H9 (cell line): ENCODE measurements around the gene ETNK2. TPM values are rescaled to one million over a fixed set of nuclear protein-coding genes. Genes with fewer than 3 reads are reported as not detected.

ENCODE experiments used
- DNase-seq: peaks from one replicate; pipeline ENCODE4 v3.0.0-alpha.2; 2017
- H2AFZ ChIP-seq: one replicate; pipeline ENCODE4 v1.6.1; 2013; ENCODE audit warnings: mild to moderate bottlenecking, low read length, control low read depth, moderate library complexity
- H2AK5ac ChIP-seq: 2 replicates; pipeline ENCODE4 v1.6.1; 2013; ENCODE audit warnings: low read length, control low read depth, mixed read lengths; ENCODE audit not compliant: insufficient read length
- H2BK120ac ChIP-seq: one replicate; pipeline ENCODE4 v1.6.1; 2013; ENCODE audit warnings: low read depth, mild to moderate bottlenecking, low read length, control low read depth, inconsistent platforms; ENCODE audit not compliant: poor library complexity, severe bottlenecking
- H2BK12ac ChIP-seq: 2 replicates; pipeline ENCODE4 v1.6.1; 2013; ENCODE audit warnings: low read length, control low read depth, mixed read lengths, low read depth; ENCODE audit not compliant: insufficient read length
- H2BK15ac ChIP-seq: 2 replicates; pipeline ENCODE4 v1.6.1; 2013; ENCODE audit warnings: low read depth, low read length, control low read depth
- H2BK20ac ChIP-seq: one replicate; pipeline ENCODE4 v1.6.1; 2013; ENCODE audit warnings: low read depth, mild to moderate bottlenecking, low read length, control low read depth, inconsistent platforms; ENCODE audit not compliant: poor library complexity, severe bottlenecking
- H2BK5ac ChIP-seq: 2 replicates; pipeline ENCODE4 v1.6.1; 2013; ENCODE audit warnings: low read length, control low read depth, mixed read lengths; ENCODE audit not compliant: insufficient read length
- H3K14ac ChIP-seq: 2 replicates; pipeline ENCODE4 v1.6.1; 2013; ENCODE audit warnings: low read length, control low read depth; ENCODE audit not compliant: insufficient read depth
- H3K18ac ChIP-seq: 2 replicates; pipeline ENCODE4 v1.6.1; 2013; ENCODE audit warnings: low read depth, mild to moderate bottlenecking, mixed read lengths, low read length, control low read depth; ENCODE audit not compliant: insufficient read length
- H3K23ac ChIP-seq: 2 replicates; pipeline ENCODE4 v1.6.1; 2013; ENCODE audit warnings: low read length, control low read depth, mixed read lengths, low read depth; ENCODE audit not compliant: insufficient read length
- H3K23me2 ChIP-seq: 2 replicates; pipeline ENCODE4 v1.6.1; 2013; ENCODE audit warnings: low read depth, mild to moderate bottlenecking, mixed read lengths, low read length, control low read depth; ENCODE audit not compliant: insufficient read length, poor library complexity, severe bottlenecking
- H3K27ac ChIP-seq: 2 replicates; pipeline ENCODE4 v1.5.1; 2013; ENCODE audit warnings: low read length, control low read depth, mixed read lengths, low read depth; ENCODE audit not compliant: insufficient read length
- H3K27me3 ChIP-seq: 2 replicates; pipeline ENCODE4 v1.6.1; 2013; ENCODE audit warnings: low read length, control low read depth, inconsistent platforms; ENCODE audit not compliant: insufficient read depth
- H3K4ac ChIP-seq: 2 replicates; pipeline ENCODE4 v1.6.1; 2013; ENCODE audit warnings: low read depth, mild to moderate bottlenecking, control low read depth, inconsistent platforms, low read length, moderate library complexity
- H3K4me1 ChIP-seq: 2 replicates; pipeline ENCODE4 v1.6.1; 2013; ENCODE audit warnings: low read length, control low read depth, inconsistent platforms; ENCODE audit not compliant: insufficient read depth
- H3K4me2 ChIP-seq: 2 replicates; pipeline ENCODE4 v1.6.1; 2013; ENCODE audit warnings: low read length, control low read depth, mixed read lengths; ENCODE audit not compliant: insufficient read length, insufficient read depth
- H3K56ac ChIP-seq: 2 replicates; pipeline ENCODE4 v1.6.1; 2013; ENCODE audit warnings: low read depth, mild to moderate bottlenecking, mixed read lengths, low read length, control low read depth; ENCODE audit not compliant: insufficient read length
- H3K79me1 ChIP-seq: 2 replicates; pipeline ENCODE4 v1.6.1; 2013; ENCODE audit warnings: low read depth, mild to moderate bottlenecking, moderate library complexity, low read length, control low read depth, inconsistent platforms; ENCODE audit not compliant: insufficient read depth, poor library complexity, severe bottlenecking
- H3K79me2 ChIP-seq: 2 replicates; pipeline ENCODE4 v1.6.1; 2013; ENCODE audit warnings: low read length, control low read depth, inconsistent platforms; ENCODE audit not compliant: insufficient read depth
- H3K9ac ChIP-seq: 2 replicates; pipeline ENCODE4 v1.6.1; 2013; ENCODE audit warnings: low read length, control low read depth, mixed read lengths; ENCODE audit not compliant: insufficient read length; ENCODE audit errors: extremely low read depth
- H3K9me3 ChIP-seq: one replicate; pipeline ENCODE4 v1.6.1; 2013; ENCODE audit warnings: low read depth, low read length, inconsistent platforms; ENCODE audit not compliant: control insufficient read depth
- H3T11ph ChIP-seq: one replicate; pipeline ENCODE4 v1.6.1; 2013; ENCODE audit warnings: mild to moderate bottlenecking, low read length, control low read depth, inconsistent platforms
- H4K20me1 ChIP-seq: one replicate; pipeline ENCODE4 v1.6.1; 2013; ENCODE audit not compliant: control insufficient read depth, insufficient read length, insufficient read depth
- H4K5ac ChIP-seq: 2 replicates; pipeline ENCODE4 v1.6.1; 2013; ENCODE audit warnings: low read depth, mild to moderate bottlenecking, mixed read lengths, low read length, control low read depth; ENCODE audit not compliant: insufficient read length
- H4K8ac ChIP-seq: replicated peaks from 2 replicates; pipeline ENCODE4 v1.6.1; 2013; ENCODE audit warnings: low read length, control low read depth, mixed read lengths, low read depth; ENCODE audit not compliant: insufficient read length
- H4K91ac ChIP-seq: 2 replicates; pipeline ENCODE4 v1.6.1; 2013; ENCODE audit warnings: low read depth, mild to moderate bottlenecking, moderate library complexity, mixed read lengths, low read length, control low read depth; ENCODE audit not compliant: insufficient read length
- H3K27ac Mint-ChIP-seq, 3 experiments: 2 replicates in 2 of 3; 3 replicates in 1 of 3; pipeline ENCODE4 v1.8.0; 2020 to 2021; ENCODE audit warnings: mixed read lengths in 3 of 3, mild to moderate bottlenecking in 1 of 3, moderate library complexity in 1 of 3
- H3K27me3 Mint-ChIP-seq: 2 replicates; pipeline ENCODE4 v1.8.0; 2021; ENCODE audit warnings: low read depth, mild to moderate bottlenecking, moderate library complexity, mixed read lengths
- H3K36me3 Mint-ChIP-seq, 3 experiments: 2 replicates in 2 of 3; 3 replicates in 1 of 3; pipeline ENCODE4 v1.8.0; 2020 to 2021; ENCODE audit warnings: low read depth in 3 of 3, mixed read lengths in 3 of 3; ENCODE audit not compliant: insufficient read depth in 1 of 3
- H3K4me1 Mint-ChIP-seq, 2 experiments: 2 replicates each; pipeline ENCODE4 v1.8.0; 2020; ENCODE audit warnings: mixed read lengths in 2 of 2
- H3K4me3 Mint-ChIP-seq, 2 experiments: 2 replicates in 1 of 2; 3 replicates in 1 of 2; pipeline ENCODE4 v1.8.0; 2020 to 2021; ENCODE audit warnings: mild to moderate bottlenecking in 2 of 2, mixed read lengths in 2 of 2, moderate library complexity in 1 of 2
- H3K9me3 Mint-ChIP-seq, 2 experiments: 2 replicates in 1 of 2; 3 replicates in 1 of 2; pipeline ENCODE4 v1.8.0; 2020; ENCODE audit warnings: mild to moderate bottlenecking in 2 of 2, mixed read lengths in 2 of 2, moderate library complexity in 1 of 2
- WGBS: extraction: QIAGEN DNeasy Blood & Tissue Kit; methylation state at CpG from one replicate; pipeline ENCODE4 v1.1.7; 2013; ENCODE audit warnings: missing lambda C conversion rate, low lambda C conversion rate, mixed read lengths; ENCODE audit not compliant: insufficient read length; ENCODE audit errors: extremely low coverage; 5-methylcytosine and 5-hydroxymethylcytosine counted together
- total RNA-seq: library from RNA; stranded (reverse); gene quantifications from 2 replicates; pipeline ENCODE4 v1.2.1, GENCODE V29; 2021
- TF ChIP-seq, protein P1 (sequence below): fragments of 200-600 bp; sonication (generic); conservative IDR thresholded peaks from 3 replicates; pipeline ENCODE4 v1.8.0; 2021; ENCODE audit warnings: antibody characterized with exemption, mild to moderate bottlenecking

The ETNK2 gene
- total RNA-seq, 1 experiment from 2014 or later = 17.6 TPM

DNA sequence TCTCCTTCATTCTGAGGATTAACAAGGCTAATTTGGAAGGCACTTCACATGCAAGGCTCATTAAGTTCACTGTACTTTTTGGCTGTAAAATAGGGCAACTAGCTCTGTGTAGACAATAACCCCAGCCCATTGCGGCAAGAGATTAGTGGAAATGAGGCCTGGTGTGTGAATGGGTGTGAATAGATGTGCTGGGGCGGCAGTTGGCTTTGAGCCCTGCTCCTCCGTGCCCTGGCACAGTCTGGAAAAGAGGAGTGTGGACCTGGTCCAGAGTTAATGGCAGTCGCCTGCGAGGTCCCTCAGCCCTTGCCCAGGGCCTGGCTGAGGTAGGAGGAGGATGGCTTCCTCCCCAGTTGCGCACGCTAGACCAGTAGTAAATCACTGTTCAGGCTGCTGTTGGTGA is 39.6 kb upstream of the ETNK2 start:
- Histone ChIP-seq H3K4ac (no peak overlapping the region), H2BK15ac (no peak overlapping the region), H3K27ac (no peak overlapping the region), H3K9me3 (no peaks in the 10 kb centered on the region), H3T11ph (no peak overlapping the region), H2AK5ac (no peak overlapping the region), H4K8ac (no peak overlapping the region), H3K27me3 (peaks cover 2% of the 10 kb centered on the region; the same call in 1 of the 2 replicates), H3K4me1 (no peaks in the 10 kb centered on the region), H3K23ac (no peak overlapping the region), H3K23me2 (no peaks in the 10 kb centered on the region), H2AFZ (no peak overlapping the region), H3K18ac (no peak overlapping the region), H4K91ac (no peak overlapping the region), H3K14ac (no peak overlapping the region), H4K20me1 (no peaks in the 10 kb centered on the region), H2BK20ac (no peak overlapping the region), H3K56ac (no peak overlapping the region), H2BK5ac (no peak overlapping the region), H2BK120ac (no peak overlapping the region), H3K79me2 (no peaks in the 10 kb centered on the region), H3K9ac (no peak overlapping the region), H4K5ac (no peak overlapping the region), H2BK12ac (no peak overlapping the region), H3K79me1 (no peaks in the 10 kb centered on the region), H3K4me2 (no peak overlapping the region)
- Mint-ChIP-seq H3K4me1 (peaks cover 10 to 13% of the 10 kb centered on the region in 2 experiments), H3K27me3 (peaks cover 78% of the 10 kb centered on the region), H3K9me3 (peaks cover 0 to 5% of the 10 kb centered on the region in 2 experiments; a peak in 1 of 5 replicates), H3K27ac (no peak overlapping the region), H3K36me3 (no peaks in the 10 kb centered on the region; a peak in 2 of 7 replicates), H3K4me3 (no peak overlapping the region)
- no CpG with 5 or more reads among the region's 7 CpGs for WGBS
- TF ChIP-seq, protein P1, sequence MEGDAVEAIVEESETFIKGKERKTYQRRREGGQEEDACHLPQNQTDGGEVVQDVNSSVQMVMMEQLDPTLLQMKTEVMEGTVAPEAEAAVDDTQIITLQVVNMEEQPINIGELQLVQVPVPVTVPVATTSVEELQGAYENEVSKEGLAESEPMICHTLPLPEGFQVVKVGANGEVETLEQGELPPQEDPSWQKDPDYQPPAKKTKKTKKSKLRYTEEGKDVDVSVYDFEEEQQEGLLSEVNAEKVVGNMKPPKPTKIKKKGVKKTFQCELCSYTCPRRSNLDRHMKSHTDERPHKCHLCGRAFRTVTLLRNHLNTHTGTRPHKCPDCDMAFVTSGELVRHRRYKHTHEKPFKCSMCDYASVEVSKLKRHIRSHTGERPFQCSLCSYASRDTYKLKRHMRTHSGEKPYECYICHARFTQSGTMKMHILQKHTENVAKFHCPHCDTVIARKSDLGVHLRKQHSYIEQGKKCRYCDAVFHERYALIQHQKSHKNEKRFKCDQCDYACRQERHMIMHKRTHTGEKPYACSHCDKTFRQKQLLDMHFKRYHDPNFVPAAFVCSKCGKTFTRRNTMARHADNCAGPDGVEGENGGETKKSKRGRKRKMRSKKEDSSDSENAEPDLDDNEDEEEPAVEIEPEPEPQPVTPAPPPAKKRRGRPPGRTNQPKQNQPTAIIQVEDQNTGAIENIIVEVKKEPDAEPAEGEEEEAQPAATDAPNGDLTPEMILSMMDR = no peak
- no peak for DNase-seq
